ENCODE data around the gene NMNAT3.

Gene NMNAT3

GRCh38 chr3:139540651-139541531, 136.9 kb downstream of the NMNAT3 start:
- H3K4me1 ChIP-seq (ENCODE audit: control insufficient read depth, insufficient read depth, low read length, poor library complexity, severe bottlenecking), result no peaks in the 10 kb centered on the region
- no peaks in the 10 kb centered on the region for H3K27me3 ChIP-seq (replicated peaks; ENCODE audit: control insufficient read depth, insufficient read depth, low read length, poor library complexity, severe bottlenecking)
- DNase-seq, result no peak
- H3K4me3 ChIP-seq (ENCODE audit: insufficient read depth, low read depth, low read length, poor library complexity, severe bottlenecking), result no peak overlapping the region
- H3K36me3 ChIP-seq (ENCODE audit: control insufficient read depth, insufficient read depth, low read length), result no peaks in the 10 kb centered on the region
- no peaks in the 10 kb centered on the region for H3K9me3 ChIP-seq (ENCODE audit: control insufficient read depth, low read length)
- no peak overlapping the region for H3K27ac ChIP-seq (ENCODE audit: insufficient read depth, low read length, poor library complexity, severe bottlenecking)

GRCh38 chr3:139538733-139539132, 139.0 kb downstream of the NMNAT3 start:
- Histone ChIP-seq H3K9me3 (ENCODE audit: control insufficient read depth, low read length) (no peaks in the 10 kb centered on the region), H3K4me3 (ENCODE audit: insufficient read depth, low read depth, low read length, poor library complexity, severe bottlenecking) (no peak overlapping the region), H3K27ac (ENCODE audit: insufficient read depth, low read length, poor library complexity, severe bottlenecking) (no peak overlapping the region), H3K27me3 (replicated peaks; ENCODE audit: control insufficient read depth, insufficient read depth, low read length, poor library complexity, severe bottlenecking) (no peaks in the 10 kb centered on the region), H3K4me1 (ENCODE audit: control insufficient read depth, insufficient read depth, low read length, poor library complexity, severe bottlenecking) (no peaks in the 10 kb centered on the region), H3K36me3 (ENCODE audit: control insufficient read depth, insufficient read depth, low read length) (no peaks in the 10 kb centered on the region)
- no peak for DNase-seq

GRCh38 chr3:139537795-139538621, 139.8 kb downstream of the NMNAT3 start:
- Histone ChIP-seq H3K27me3 (replicated peaks; ENCODE audit: control insufficient read depth, insufficient read depth, low read length, poor library complexity, severe bottlenecking) (no peaks in the 10 kb centered on the region), H3K4me1 (ENCODE audit: control insufficient read depth, insufficient read depth, low read length, poor library complexity, severe bottlenecking) (no peaks in the 10 kb centered on the region), H3K27ac (ENCODE audit: insufficient read depth, low read length, poor library complexity, severe bottlenecking) (no peak overlapping the region), H3K9me3 (ENCODE audit: control insufficient read depth, low read length) (no peaks in the 10 kb centered on the region), H3K4me3 (ENCODE audit: insufficient read depth, low read depth, low read length, poor library complexity, severe bottlenecking) (no peak overlapping the region), H3K36me3 (ENCODE audit: control insufficient read depth, insufficient read depth, low read length) (no peaks in the 10 kb centered on the region)
- no peak for DNase-seq

- no peak overlapping the region for H3K4me3 ChIP-seq (ENCODE audit: insufficient read depth, low read depth, low read length, poor library complexity, severe bottlenecking)
- no peaks in the 10 kb centered on the region for H3K4me1 ChIP-seq (ENCODE audit: control insufficient read depth, insufficient read depth, low read length, poor library complexity, severe bottlenecking)
- H3K27ac ChIP-seq (ENCODE audit: insufficient read depth, low read length, poor library complexity, severe bottlenecking), result no peak overlapping the region
- H3K36me3 ChIP-seq (ENCODE audit: control insufficient read depth, insufficient read depth, low read length), result no peaks in the 10 kb centered on the region
- H3K9me3 ChIP-seq (ENCODE audit: control insufficient read depth, low read length), result no peaks in the 10 kb centered on the region
- DNase-seq, result no peak
- no peaks in the 10 kb centered on the region for H3K27me3 ChIP-seq (replicated peaks; ENCODE audit: control insufficient read depth, insufficient read depth, low read length, poor library complexity, severe bottlenecking)
Observed at GRCh38 chr3:139537361-139537760, 140.4 kb downstream of the NMNAT3 start.

GRCh38 chr3:139534992-139535879, 142.5 kb downstream of the NMNAT3 start:
- H3K9me3 ChIP-seq (ENCODE audit: control insufficient read depth, low read length), result no peaks in the 10 kb centered on the region
- H3K27ac ChIP-seq (ENCODE audit: insufficient read depth, low read length, poor library complexity, severe bottlenecking), result no peak overlapping the region
- no peak overlapping the region for H3K4me3 ChIP-seq (ENCODE audit: insufficient read depth, low read depth, low read length, poor library complexity, severe bottlenecking)
- no peaks in the 10 kb centered on the region for H3K4me1 ChIP-seq (ENCODE audit: control insufficient read depth, insufficient read depth, low read length, poor library complexity, severe bottlenecking)
- no peaks in the 10 kb centered on the region for H3K36me3 ChIP-seq (ENCODE audit: control insufficient read depth, insufficient read depth, low read length)
- no peaks in the 10 kb centered on the region for H3K27me3 ChIP-seq (replicated peaks; ENCODE audit: control insufficient read depth, insufficient read depth, low read length, poor library complexity, severe bottlenecking)
- no peak for DNase-seq

- Histone ChIP-seq H3K9me3 (ENCODE audit: control insufficient read depth, low read length) (no peaks in the 10 kb centered on the region), H3K4me1 (ENCODE audit: control insufficient read depth, insufficient read depth, low read length, poor library complexity, severe bottlenecking) (no peaks in the 10 kb centered on the region), H3K27ac (ENCODE audit: insufficient read depth, low read length, poor library complexity, severe bottlenecking) (no peak overlapping the region), H3K36me3 (ENCODE audit: control insufficient read depth, insufficient read depth, low read length) (no peaks in the 10 kb centered on the region), H3K4me3 (ENCODE audit: insufficient read depth, low read depth, low read length, poor library complexity, severe bottlenecking) (no peak overlapping the region), H3K27me3 (replicated peaks; ENCODE audit: control insufficient read depth, insufficient read depth, low read length, poor library complexity, severe bottlenecking) (no peaks in the 10 kb centered on the region)
- DNase-seq, result no peak
Observed at GRCh38 chr3:139534455-139534812, 143.3 kb downstream of the NMNAT3 start.

GRCh38 chr3:139533781-139534454, 143.9 kb downstream of the NMNAT3 start:
- no peaks in the 10 kb centered on the region for H3K9me3 ChIP-seq (ENCODE audit: control insufficient read depth, low read length)
- no peaks in the 10 kb centered on the region for H3K27me3 ChIP-seq (replicated peaks; ENCODE audit: control insufficient read depth, insufficient read depth, low read length, poor library complexity, severe bottlenecking)
- H3K27ac ChIP-seq (ENCODE audit: insufficient read depth, low read length, poor library complexity, severe bottlenecking), result no peak overlapping the region
- H3K4me3 ChIP-seq (ENCODE audit: insufficient read depth, low read depth, low read length, poor library complexity, severe bottlenecking), result no peak overlapping the region
- no peaks in the 10 kb centered on the region for H3K36me3 ChIP-seq (ENCODE audit: control insufficient read depth, insufficient read depth, low read length)
- H3K4me1 ChIP-seq (ENCODE audit: control insufficient read depth, insufficient read depth, low read length, poor library complexity, severe bottlenecking), result no peaks in the 10 kb centered on the region
- no peak for DNase-seq

- H3K36me3 ChIP-seq (ENCODE audit: control insufficient read depth, insufficient read depth, low read length), result no peaks in the 10 kb centered on the region
- no peak overlapping the region for H3K27ac ChIP-seq (ENCODE audit: insufficient read depth, low read length, poor library complexity, severe bottlenecking)
- no peaks in the 10 kb centered on the region for H3K9me3 ChIP-seq (ENCODE audit: control insufficient read depth, low read length)
- no peak for DNase-seq
- no peaks in the 10 kb centered on the region for H3K4me1 ChIP-seq (ENCODE audit: control insufficient read depth, insufficient read depth, low read length, poor library complexity, severe bottlenecking)
- no peaks in the 10 kb centered on the region for H3K27me3 ChIP-seq (replicated peaks; ENCODE audit: control insufficient read depth, insufficient read depth, low read length, poor library complexity, severe bottlenecking)
- H3K4me3 ChIP-seq (ENCODE audit: insufficient read depth, low read depth, low read length, poor library complexity, severe bottlenecking), result no peak overlapping the region
Observed at GRCh38 chr3:139532976-139533375, 144.8 kb downstream of the NMNAT3 start.

- Histone ChIP-seq H3K4me3 (ENCODE audit: insufficient read depth, low read depth, low read length, poor library complexity, severe bottlenecking) (no peak overlapping the region), H3K9me3 (ENCODE audit: control insufficient read depth, low read length) (no peaks in the 10 kb centered on the region), H3K27ac (ENCODE audit: insufficient read depth, low read length, poor library complexity, severe bottlenecking) (no peak overlapping the region), H3K36me3 (ENCODE audit: control insufficient read depth, insufficient read depth, low read length) (no peaks in the 10 kb centered on the region), H3K4me1 (ENCODE audit: control insufficient read depth, insufficient read depth, low read length, poor library complexity, severe bottlenecking) (no peaks in the 10 kb centered on the region), H3K27me3 (replicated peaks; ENCODE audit: control insufficient read depth, insufficient read depth, low read length, poor library complexity, severe bottlenecking) (no peaks in the 10 kb centered on the region)
- no peak for DNase-seq
Observed at GRCh38 chr3:139530717-139531116, 147.1 kb downstream of the NMNAT3 start.
